HepG2 (cell line): ENCODE data around the gene CLBA1. TPM values are rescaled to one million over a fixed set of nuclear protein-coding genes. Genes with fewer than 3 reads are reported as not detected.
A peak's percentile ranks its signal among the peaks of the same experiment; 100 is the strongest.

Source experiments
- ARHGAP35 ChIP-seq: sonication (generic); formaldehyde crosslinking; IDR thresholded peaks from 2 replicates; pipeline ENCODE4 v1.9.0; 2022; ENCODE audit warnings: mild to moderate bottlenecking, inconsistent platforms, moderate library complexity, missing genetic modification reagents, borderline replicate concordance
- ATF1 ChIP-seq: IDR thresholded peaks from 2 replicates; pipeline ENCODE4 v1.6.1; 2016; ENCODE audit warnings: mild to moderate bottlenecking, control low read depth
- IKZF1 ChIP-seq: fragments of 450-650 bp; IDR thresholded peaks from 2 replicates; pipeline ENCODE4 v1.7.1; 2016
- MAFF ChIP-seq: IDR thresholded peaks from 2 replicates; pipeline ENCODE4 v1.6.1; 2011; ENCODE audit warnings: low read depth, low read length, improper control_type of control experiment
- MYC ChIP-seq: sonication (generic); formaldehyde crosslinking; IDR thresholded peaks from 2 replicates; pipeline ENCODE4 v1.9.0; 2021; ENCODE audit warnings: missing genetic modification reagents, borderline replicate concordance
- NR0B2 ChIP-seq: sonication (generic); formaldehyde crosslinking; IDR thresholded peaks from 2 replicates; pipeline ENCODE4 v1.4.0; 2020; ENCODE audit warnings: mild to moderate bottlenecking, missing genetic modification reagents
- PHF5A ChIP-seq: IDR thresholded peaks from one replicate; pipeline ENCODE4 v1.6.1; 2018; ENCODE audit warnings: low read depth, missing genetic modification reagents; ENCODE audit not compliant: unreplicated experiment
- PITX1 ChIP-seq: sonication (generic); formaldehyde crosslinking; IDR thresholded peaks from 2 replicates; pipeline ENCODE4 v1.5.1; 2020; ENCODE audit warnings: mild to moderate bottlenecking, missing genetic modification reagents
- PRDM4 ChIP-seq: sonication (generic); formaldehyde crosslinking; IDR thresholded peaks from 2 replicates; pipeline ENCODE4 v1.9.0; 2021; ENCODE audit warnings: missing genetic modification reagents, borderline replicate concordance
- RAD21 ChIP-seq: fragments of 450-650 bp; formaldehyde crosslinking; IDR thresholded peaks from 2 replicates; pipeline ENCODE4 v1.5.0; 2020; ENCODE audit warnings: mild to moderate bottlenecking
- REPIN1 ChIP-seq: sonication (generic); formaldehyde crosslinking; IDR thresholded peaks from 2 replicates; pipeline ENCODE4 v1.8.0; 2022; ENCODE audit warnings: missing genetic modification reagents, low read depth, mild to moderate bottlenecking, borderline replicate concordance
- RFX5 ChIP-seq: IDR thresholded peaks from 2 replicates; pipeline ENCODE4 v1.6.1; 2011; ENCODE audit warnings: low read depth, low read length, improper control_type of control experiment
- SIN3A ChIP-seq: IDR thresholded peaks from 2 replicates; pipeline ENCODE4 v1.6.1; 2011; ENCODE audit warnings: low read depth, mild to moderate bottlenecking, control low read depth, low read length, borderline replicate concordance
- SRY ChIP-seq: sonication (generic); formaldehyde crosslinking; IDR thresholded peaks from 2 replicates; pipeline ENCODE4 v1.8.0; 2022; ENCODE audit warnings: mild to moderate bottlenecking, missing genetic modification reagents
- TFDP2 ChIP-seq: sonication (generic); formaldehyde crosslinking; IDR thresholded peaks from 2 replicates; pipeline ENCODE4 v1.4.0; 2020; ENCODE audit warnings: missing genetic modification reagents
- ZBTB1 ChIP-seq: sonication (generic); formaldehyde crosslinking; IDR thresholded peaks from 2 replicates; pipeline ENCODE4 v1.4.0; 2020; ENCODE audit warnings: missing genetic modification reagents, borderline replicate concordance
- ZBTB49 ChIP-seq: sonication (generic); formaldehyde crosslinking; IDR thresholded peaks from 2 replicates; pipeline ENCODE4 v1.4.0; 2020; ENCODE audit warnings: missing genetic modification reagents, borderline replicate concordance
- ZBTB7B ChIP-seq: sonication (generic); formaldehyde crosslinking; IDR thresholded peaks from 2 replicates; pipeline ENCODE4 v1.4.0; 2020; ENCODE audit warnings: missing genetic modification reagents
- ZFP82 ChIP-seq: sonication (generic); formaldehyde crosslinking; IDR thresholded peaks from 2 replicates; pipeline ENCODE4 v1.5.1; 2020; ENCODE audit warnings: mild to moderate bottlenecking, missing genetic modification reagents, borderline replicate concordance
- ZNF121 ChIP-seq: sonication (generic); formaldehyde crosslinking; IDR thresholded peaks from 2 replicates; pipeline ENCODE4 v1.5.0; 2020; ENCODE audit warnings: mild to moderate bottlenecking, missing genetic modification reagents
- ZNF333 ChIP-seq: sonication (generic); formaldehyde crosslinking; IDR thresholded peaks from 2 replicates; pipeline ENCODE4 v1.4.0; 2020; ENCODE audit warnings: mild to moderate bottlenecking, missing genetic modification reagents, borderline replicate concordance
- ZNF451 ChIP-seq: sonication (generic); formaldehyde crosslinking; IDR thresholded peaks from 2 replicates; pipeline ENCODE4 v1.5.0; 2020; ENCODE audit warnings: mild to moderate bottlenecking, missing genetic modification reagents
- ZNF772 ChIP-seq: sonication (generic); formaldehyde crosslinking; IDR thresholded peaks from 2 replicates; pipeline ENCODE4 v1.5.0; 2020; ENCODE audit warnings: mild to moderate bottlenecking, missing genetic modification reagents
- ZNF850 ChIP-seq: sonication (generic); formaldehyde crosslinking; conservative IDR thresholded peaks from 2 replicates; pipeline ENCODE4 v1.9.0; 2021; ENCODE audit warnings: mild to moderate bottlenecking, missing genetic modification reagents
- polyA plus RNA-seq, 8 experiments: library from polyadenylated mRNA; depleted of rRNA in 3 of 8; stranded (reverse) in 7 of 8; unstranded in 1 of 8; fragments of >200 nt; fragmentation: Illumina TruSeq in 4 of 8; extraction: Trizol in 4 of 8; gene quantifications; 2 replicates each; pipeline versions ENCODE4 v1.2.1 to v1.2.3, GENCODE V29; 2011 to 2016; ENCODE audit warnings: low read depth in 4 of 8, missing spikeins in 1 of 8, mixed read lengths in 1 of 8; ENCODE audit not compliant: insufficient read depth in 1 of 8
- total RNA-seq, 5 experiments: library from RNA; depleted of rRNA; stranded (reverse); fragments of >200 nt; fragmentation: Illumina TruSeq; extraction: Trizol; gene quantifications; 2 replicates each; pipeline ENCODE4 v1.2.3, GENCODE V29; 2016; ENCODE audit warnings: low read depth in 1 of 5

Gene CLBA1
- total and polyA plus RNA-seq, 2 of the 13 experiments (the other 11 are each of a cell fraction or from before 2014, with no cell fraction given), result 1.2 to 1.4 TPM

- TF ChIP-seq TFDP2 (CRISPR knock-in tag) (peak; percentile 97), ZFP82 (CRISPR knock-in tag) (no peak), PHF5A (CRISPR knock-in tag) (no peak), REPIN1 (CRISPR knock-in tag) (peak; percentile 7; the same call in 1 of the 2 replicates), ZNF850 (no peak), ATF1 (CRISPR knock-in tag) (no peak), ZBTB7B (CRISPR knock-in tag) (0 out of 2 replicates have a peak, but pooled peaks have one; percentile 26), RAD21 (CRISPR knock-in tag) (peak; percentile 51; the same call in 1 of the 2 replicates), IKZF1 (no peak), ZBTB49 (CRISPR knock-in tag) (no peak), MAFF (no peak), ZNF451 (CRISPR knock-in tag) (no peak), ZNF121 (CRISPR knock-in tag) (no peak), ZBTB1 (CRISPR knock-in tag) (no peak), RFX5 (0 out of 2 replicates have a peak, but pooled peaks have one; percentile 45), ARHGAP35 (no peak), SIN3A (peak; percentile 53; the same call in 1 of the 2 replicates), MYC (CRISPR knock-in tag) (peak; percentile 92), SRY (CRISPR knock-in tag) (peak; percentile 54; the same call in 1 of the 2 replicates), ZNF333 (CRISPR knock-in tag) (no peak), ZNF772 (CRISPR knock-in tag) (peak; percentile 62; the same call in 1 of the 2 replicates), PITX1 (CRISPR knock-in tag) (no peak), NR0B2 (CRISPR knock-in tag) (peak; percentile 10; the same call in 1 of the 2 replicates), PRDM4 (CRISPR knock-in tag) (no peak)
Measured at GRCh38 chr14:105020815-105021655, 35.4 kb downstream of the CLBA1 start, which contains the start of gene CDCA4 (continued).
